ENCODE measurements around the gene CTNS. TPM values are rescaled to one million over a fixed set of nuclear protein-coding genes. Genes with fewer than 3 reads are reported as not detected.

Gene CTNS
- total RNA-seq, 1 experiment from 2014 or later: 19.1 TPM

Other genes with a start within 250 kb of the CTNS start
- not detected in 2 replicates for gene OR1E1, start 238.3 kb upstream of the CTNS start, total RNA-seq (2014; rRNA removed; shearing (Covaris generic))
- 0.23 TPM in 1 of 2 replicates, not detected in the other for gene OR3A3, start 225.4 kb upstream of the CTNS start, total RNA-seq (2014; rRNA removed; shearing (Covaris generic))
- gene OR1E2, start 202.9 kb upstream of the CTNS start, total RNA-seq (2014; rRNA removed; shearing (Covaris generic)): not detected in 2 replicates
- not detected in 2 replicates for gene SPATA22, start 164.9 kb upstream of the CTNS start, total RNA-seq (2014; rRNA removed; shearing (Covaris generic))
- not detected in 2 replicates for gene ASPA, start 160.8 kb upstream of the CTNS start, total RNA-seq (2014; rRNA removed; shearing (Covaris generic))
- gene TRPV3, start 78.9 kb upstream of the CTNS start, total RNA-seq (2014; rRNA removed; shearing (Covaris generic)): 0.42 and 0.97 TPM in 2 replicates
- 1.1 and 3.0 TPM in 2 replicates for gene TRPV1, start 27.3 kb upstream of the CTNS start, total RNA-seq (2014; rRNA removed; shearing (Covaris generic))
- gene SHPK, start 510 bp upstream of the CTNS start, total RNA-seq (2014; rRNA removed; shearing (Covaris generic)): 18.1 and 19.5 TPM in 2 replicates
- 172 and 205 TPM in 2 replicates for gene TAX1BP3, start 31.8 kb downstream of the CTNS start, total RNA-seq (2014; rRNA removed; shearing (Covaris generic))
- gene EMC6, start 32.1 kb downstream of the CTNS start, total RNA-seq (2014; rRNA removed; shearing (Covaris generic)): 16.3 and 23.1 TPM in 2 replicates
- 11.5 and 14.5 TPM in 2 replicates for gene P2RX5, start 59.4 kb downstream of the CTNS start, total RNA-seq (2014; rRNA removed; shearing (Covaris generic))
- 11.0 and 12.7 TPM in 2 replicates for gene HASPIN, start 87.1 kb downstream of the CTNS start, total RNA-seq (2014; rRNA removed; shearing (Covaris generic))
- 47.0 and 56.9 TPM in 2 replicates for gene ITGAE, start 164.4 kb downstream of the CTNS start, total RNA-seq (2014; rRNA removed; shearing (Covaris generic))
- gene NCBP3, start 209.5 kb downstream of the CTNS start, total RNA-seq (2014; rRNA removed; shearing (Covaris generic)): 18.8 and 30.4 TPM in 2 replicates

All from Daoy (cell line).